ENCODE measurements around the gene OSM. TPM values are rescaled to one million over a fixed set of nuclear protein-coding genes. Genes with fewer than 3 reads are reported as not detected.

Gene OSM
- total RNA-seq, 1 experiment from 2014 or later: not detected

DNA sequence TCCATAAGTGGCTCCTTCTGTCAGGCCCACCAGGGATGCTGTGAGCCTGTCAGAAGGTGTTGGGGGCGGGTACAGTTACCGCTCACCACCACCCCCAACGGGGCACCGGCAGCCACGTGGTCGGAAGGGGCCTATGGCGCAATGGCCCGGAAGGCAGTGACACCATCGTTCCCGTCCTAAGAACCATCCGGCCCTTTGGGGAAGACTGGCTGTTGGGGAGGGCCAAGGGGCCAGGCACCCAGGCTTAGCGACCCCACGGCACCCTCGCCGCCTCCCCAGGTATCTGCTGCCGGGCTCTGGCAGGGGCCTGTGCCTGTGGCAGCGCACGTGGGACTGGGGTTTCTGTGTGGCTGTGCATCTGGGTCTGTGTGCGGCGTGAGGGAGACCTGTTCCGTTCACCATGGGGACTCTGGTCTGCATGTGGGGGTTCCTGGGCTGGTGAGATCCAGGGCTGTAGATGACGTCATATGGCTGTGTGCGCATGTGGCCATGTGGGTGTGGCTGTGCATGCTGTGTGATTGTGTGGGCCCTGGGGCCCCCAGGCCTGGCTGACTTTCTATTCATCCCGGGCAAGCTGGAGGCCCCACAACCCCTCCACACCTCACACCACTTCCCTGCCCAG lies 717 bp downstream of the OSM start:
- TF ChIP-seq TCF7L2 (IDR thresholded peaks at IDR 0.05; ENCODE audit: low read depth, low read length): no peak
- TF ChIP-seq, protein P1, sequence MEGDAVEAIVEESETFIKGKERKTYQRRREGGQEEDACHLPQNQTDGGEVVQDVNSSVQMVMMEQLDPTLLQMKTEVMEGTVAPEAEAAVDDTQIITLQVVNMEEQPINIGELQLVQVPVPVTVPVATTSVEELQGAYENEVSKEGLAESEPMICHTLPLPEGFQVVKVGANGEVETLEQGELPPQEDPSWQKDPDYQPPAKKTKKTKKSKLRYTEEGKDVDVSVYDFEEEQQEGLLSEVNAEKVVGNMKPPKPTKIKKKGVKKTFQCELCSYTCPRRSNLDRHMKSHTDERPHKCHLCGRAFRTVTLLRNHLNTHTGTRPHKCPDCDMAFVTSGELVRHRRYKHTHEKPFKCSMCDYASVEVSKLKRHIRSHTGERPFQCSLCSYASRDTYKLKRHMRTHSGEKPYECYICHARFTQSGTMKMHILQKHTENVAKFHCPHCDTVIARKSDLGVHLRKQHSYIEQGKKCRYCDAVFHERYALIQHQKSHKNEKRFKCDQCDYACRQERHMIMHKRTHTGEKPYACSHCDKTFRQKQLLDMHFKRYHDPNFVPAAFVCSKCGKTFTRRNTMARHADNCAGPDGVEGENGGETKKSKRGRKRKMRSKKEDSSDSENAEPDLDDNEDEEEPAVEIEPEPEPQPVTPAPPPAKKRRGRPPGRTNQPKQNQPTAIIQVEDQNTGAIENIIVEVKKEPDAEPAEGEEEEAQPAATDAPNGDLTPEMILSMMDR (IDR thresholded peaks at IDR 0.05): no peak
- TF ChIP-seq, protein P2, sequence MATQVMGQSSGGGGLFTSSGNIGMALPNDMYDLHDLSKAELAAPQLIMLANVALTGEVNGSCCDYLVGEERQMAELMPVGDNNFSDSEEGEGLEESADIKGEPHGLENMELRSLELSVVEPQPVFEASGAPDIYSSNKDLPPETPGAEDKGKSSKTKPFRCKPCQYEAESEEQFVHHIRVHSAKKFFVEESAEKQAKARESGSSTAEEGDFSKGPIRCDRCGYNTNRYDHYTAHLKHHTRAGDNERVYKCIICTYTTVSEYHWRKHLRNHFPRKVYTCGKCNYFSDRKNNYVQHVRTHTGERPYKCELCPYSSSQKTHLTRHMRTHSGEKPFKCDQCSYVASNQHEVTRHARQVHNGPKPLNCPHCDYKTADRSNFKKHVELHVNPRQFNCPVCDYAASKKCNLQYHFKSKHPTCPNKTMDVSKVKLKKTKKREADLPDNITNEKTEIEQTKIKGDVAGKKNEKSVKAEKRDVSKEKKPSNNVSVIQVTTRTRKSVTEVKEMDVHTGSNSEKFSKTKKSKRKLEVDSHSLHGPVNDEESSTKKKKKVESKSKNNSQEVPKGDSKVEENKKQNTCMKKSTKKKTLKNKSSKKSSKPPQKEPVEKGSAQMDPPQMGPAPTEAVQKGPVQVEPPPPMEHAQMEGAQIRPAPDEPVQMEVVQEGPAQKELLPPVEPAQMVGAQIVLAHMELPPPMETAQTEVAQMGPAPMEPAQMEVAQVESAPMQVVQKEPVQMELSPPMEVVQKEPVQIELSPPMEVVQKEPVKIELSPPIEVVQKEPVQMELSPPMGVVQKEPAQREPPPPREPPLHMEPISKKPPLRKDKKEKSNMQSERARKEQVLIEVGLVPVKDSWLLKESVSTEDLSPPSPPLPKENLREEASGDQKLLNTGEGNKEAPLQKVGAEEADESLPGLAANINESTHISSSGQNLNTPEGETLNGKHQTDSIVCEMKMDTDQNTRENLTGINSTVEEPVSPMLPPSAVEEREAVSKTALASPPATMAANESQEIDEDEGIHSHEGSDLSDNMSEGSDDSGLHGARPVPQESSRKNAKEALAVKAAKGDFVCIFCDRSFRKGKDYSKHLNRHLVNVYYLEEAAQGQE (IDR thresholded peaks at IDR 0.05; ENCODE audit: insufficient read depth in 1 of 2, low read depth in 2 of 2, low read length in 1 of 2): no peak
- no peak for TF ChIP-seq POLR2AphosphoS5 (IDR thresholded peaks at IDR 0.05; ENCODE audit: low read depth, low read length)
- no peak for TF ChIP-seq SIN3A (IDR thresholded peaks at IDR 0.05; ENCODE audit: borderline replicate concordance, insufficient read depth, low read depth, low read length)
- intact Hi-C loops (cut with micrococcal nuclease; ENCODE audit: unreplicated experiment): no loop called here
- Histone ChIP-seq H3K9me3 (ENCODE audit: control insufficient read depth, insufficient read depth, low read depth, low read length) (no peaks in the 10 kb centered on the region), H3K4me3 (ENCODE audit: low read depth in 2 of 2, low read length in 2 of 2) (no peak overlapping the region), H3K36me3 (ENCODE audit: control insufficient read depth, insufficient read depth, low read length) (no peaks in the 10 kb centered on the region), H3K4me1 (ENCODE audit: control insufficient read depth, insufficient read depth, low read length) (peaks cover 5% of the 10 kb centered on the region), H3K27ac (ENCODE audit: low read length) (no peak overlapping the region), H3K27me3 (ENCODE audit: control insufficient read depth, insufficient read depth, low read length) (no peaks in the 10 kb centered on the region)
- no TSS peak for BruUV-seq (replicated peaks)
- in situ Hi-C loops (cut with HindIII; ENCODE audit: low pct_unique_long_range_greater_than_20kb, low sequenced_read_pairs): no loop called here
- no peak for DNase-seq (ENCODE audit: low read depth, low spot score)
- ATAC-seq: no peak
- ChIA-PET POLR2A (interaction anchor here (0.6 kb wide), 1 partner anchor 459 kb away, joined by 11 read pairs; no protein-coding TSS in a partner anchor), CTCF (interaction anchor here (0.7 kb wide), 1 partner anchor 160 kb away, joined by 3 read pairs; no protein-coding TSS in a partner anchor)

DNA sequence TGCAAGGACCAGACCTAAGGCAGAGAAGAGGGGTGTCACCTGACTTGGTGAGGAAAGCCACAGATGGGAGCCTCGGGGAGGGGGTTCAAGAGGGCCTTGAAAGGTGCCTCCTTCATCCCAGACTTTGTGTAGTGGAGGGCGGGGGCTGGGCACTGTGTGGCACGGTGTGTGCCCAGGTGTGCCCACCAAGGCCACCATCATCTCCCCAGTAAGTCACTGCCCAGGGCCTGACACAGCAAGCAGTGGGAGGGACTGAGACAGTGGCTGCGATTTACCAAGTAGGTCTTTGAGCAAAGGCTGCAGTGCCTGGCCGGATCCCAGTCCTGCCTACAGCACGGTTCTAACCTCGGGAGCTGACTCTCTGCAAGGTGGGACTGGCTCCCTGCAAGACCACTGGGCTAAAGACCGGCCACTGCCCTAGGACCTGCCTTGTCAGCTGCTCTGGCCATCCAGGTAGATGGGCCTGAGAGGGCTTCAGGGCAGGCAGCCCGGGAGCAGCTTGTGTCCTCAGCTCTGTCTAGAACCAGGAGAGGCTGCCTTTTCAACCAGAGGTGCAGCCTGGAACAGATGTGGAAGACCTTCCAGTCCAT lies 1.4 kb downstream of the OSM start:
- in situ Hi-C loops (cut with HindIII; ENCODE audit: low pct_unique_long_range_greater_than_20kb, low sequenced_read_pairs) (no loop called here), intact Hi-C loops (cut with micrococcal nuclease; ENCODE audit: unreplicated experiment) (no loop called here)
- Histone ChIP-seq H3K9me3 (ENCODE audit: control insufficient read depth, insufficient read depth, low read depth, low read length) (no peaks in the 10 kb centered on the region), H3K4me3 (ENCODE audit: low read depth in 2 of 2, low read length in 2 of 2) (no peak overlapping the region), H3K27ac (ENCODE audit: low read length) (no peak overlapping the region), H3K27me3 (ENCODE audit: control insufficient read depth, insufficient read depth, low read length) (no peaks in the 10 kb centered on the region), H3K4me1 (ENCODE audit: control insufficient read depth, insufficient read depth, low read length) (peaks cover 5% of the 10 kb centered on the region), H3K36me3 (ENCODE audit: control insufficient read depth, insufficient read depth, low read length) (no peaks in the 10 kb centered on the region)
- CTCF ChIA-PET: interaction anchor here (0.6 to 0.7 kb wide), 2 partner anchors 49 to 161 kb away, joined by 3 to 5 read pairs; no protein-coding TSS in a partner anchor
- POLR2A ChIA-PET: no interaction called here
- no peak for DNase-seq (ENCODE audit: low read depth, low spot score)
- TF ChIP-seq, protein P2 (IDR thresholded peaks at IDR 0.05; ENCODE audit: insufficient read depth in 1 of 2, low read depth in 2 of 2, low read length in 1 of 2): no peak
- TF ChIP-seq TCF7L2 (IDR thresholded peaks at IDR 0.05; ENCODE audit: low read depth, low read length) (no peak), SIN3A (IDR thresholded peaks at IDR 0.05; ENCODE audit: borderline replicate concordance, insufficient read depth, low read depth, low read length) (no peak), POLR2AphosphoS5 (IDR thresholded peaks at IDR 0.05; ENCODE audit: low read depth, low read length) (no peak)
- TF ChIP-seq, protein P1 (IDR thresholded peaks at IDR 0.05): no peak
- BruUV-seq (replicated peaks): no TSS peak
- no peak for ATAC-seq
